HFFc6 (cell line): ENCODE measurements around the gene ZNF782. TPM values are rescaled to one million over a fixed set of nuclear protein-coding genes. Genes with fewer than 3 reads are reported as not detected.
"Not testable (repeated sequence)": the region's sequence is repeated elsewhere in the genome, so short reads cannot be mapped to it uniquely, and the experiment has no call there.

Experiments
- DNase-seq: peaks from one replicate; pipeline ENCODE4 v3.0.0-alpha.2; 2018
- H3K27ac Mint-ChIP-seq: 2 replicates; pipeline ENCODE4 v1.8.0; 2020; ENCODE audit warnings: mild to moderate bottlenecking, mixed read lengths
- H3K27me3 Mint-ChIP-seq: 2 replicates; pipeline ENCODE4 v1.8.0; 2021; ENCODE audit warnings: mild to moderate bottlenecking, moderate library complexity, mixed read lengths; ENCODE audit not compliant: insufficient read depth
- H3K36me3 Mint-ChIP-seq: 2 replicates; pipeline ENCODE4 v1.8.0; 2021; ENCODE audit warnings: low read depth, mixed read lengths
- H3K4me1 Mint-ChIP-seq: 2 replicates; pipeline ENCODE4 v1.8.0; 2020; ENCODE audit warnings: low read depth, mixed read lengths
- H3K4me3 Mint-ChIP-seq: 2 replicates; pipeline ENCODE4 v1.8.0; 2020; ENCODE audit warnings: mild to moderate bottlenecking, moderate library complexity, mixed read lengths
- H3K9me3 Mint-ChIP-seq: 2 replicates; pipeline ENCODE4 v1.8.0; 2020; ENCODE audit warnings: mild to moderate bottlenecking, mixed read lengths
- long read RNA-seq: library from polyadenylated mRNA; unstranded; transcript quantifications from one replicate; pipeline ENCODE4 v2.0.0, GENCODE V29; 2019
- total RNA-seq, 6 experiments: library from RNA; stranded (reverse); fragmentation: NEBNext Ultra II Directional; extraction: Animal tissue kit (Norgen Biotek cat#: 25700); gene quantifications; 2 replicates in 1 of 6; 3 replicates in 5 of 6; pipeline ENCODE4 v1.2.3, GENCODE V29; 2021
- TF ChIP-seq, protein P1 (sequence below): fragments of 200-600 bp; sonication (generic); IDR thresholded peaks from 2 replicates; pipeline ENCODE4 v1.5.0; 2021; ENCODE audit warnings: antibody characterized with exemption, mild to moderate bottlenecking

The ZNF782 gene
- 1 to 10 TPM; 1.3 to 2.5 (median 2.0) TPM for total RNA-seq
- long read RNA-seq, result 0 reads

DNA sequence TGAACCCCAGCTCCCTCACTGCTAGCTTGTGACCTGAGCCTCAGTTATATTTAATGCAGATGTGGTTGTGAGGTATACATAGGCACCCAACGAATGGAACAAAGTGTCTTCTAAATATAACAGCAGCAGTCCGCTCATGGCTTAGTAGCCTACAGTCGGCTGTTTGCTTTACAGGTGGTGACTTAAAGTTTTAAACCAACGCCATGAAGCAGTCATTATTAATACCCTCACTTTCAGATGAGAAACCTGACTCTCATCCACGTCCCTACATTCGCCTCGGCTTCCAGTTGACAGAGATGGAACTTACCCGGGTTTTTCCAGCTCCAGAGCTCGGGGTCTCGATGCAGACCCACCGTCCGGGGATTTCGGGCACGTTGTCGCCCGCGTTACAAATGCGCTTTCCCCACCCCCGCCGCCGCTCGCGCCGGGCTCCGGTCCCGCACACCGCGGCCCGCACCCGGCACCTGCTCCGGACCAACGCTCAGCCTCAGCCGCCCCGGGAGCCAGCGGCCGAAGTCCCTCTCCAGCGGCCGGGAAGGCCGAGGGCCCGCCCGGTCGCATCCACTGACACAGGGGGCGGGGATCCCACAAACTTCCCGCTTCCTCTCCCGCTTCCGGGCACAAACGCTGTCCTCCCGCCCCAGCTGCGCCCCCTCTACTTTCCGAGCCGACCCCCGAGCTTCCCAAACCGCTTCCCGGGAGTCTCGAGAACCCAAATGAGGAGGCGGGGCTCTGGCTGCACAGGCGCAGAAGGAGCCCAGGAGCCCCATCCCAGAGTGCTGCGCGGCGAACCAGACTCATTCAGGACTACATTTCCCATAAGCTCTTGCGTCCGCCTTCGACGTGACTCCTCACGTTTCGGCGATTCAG is at the start of gene ZNF782:
TSS of gene ZNF782 (minus strand) at position 734 of the 870 bp plus-strand sequence. CDS start 2,553 bp downstream, outside the sequence.
- TF ChIP-seq, protein P1, sequence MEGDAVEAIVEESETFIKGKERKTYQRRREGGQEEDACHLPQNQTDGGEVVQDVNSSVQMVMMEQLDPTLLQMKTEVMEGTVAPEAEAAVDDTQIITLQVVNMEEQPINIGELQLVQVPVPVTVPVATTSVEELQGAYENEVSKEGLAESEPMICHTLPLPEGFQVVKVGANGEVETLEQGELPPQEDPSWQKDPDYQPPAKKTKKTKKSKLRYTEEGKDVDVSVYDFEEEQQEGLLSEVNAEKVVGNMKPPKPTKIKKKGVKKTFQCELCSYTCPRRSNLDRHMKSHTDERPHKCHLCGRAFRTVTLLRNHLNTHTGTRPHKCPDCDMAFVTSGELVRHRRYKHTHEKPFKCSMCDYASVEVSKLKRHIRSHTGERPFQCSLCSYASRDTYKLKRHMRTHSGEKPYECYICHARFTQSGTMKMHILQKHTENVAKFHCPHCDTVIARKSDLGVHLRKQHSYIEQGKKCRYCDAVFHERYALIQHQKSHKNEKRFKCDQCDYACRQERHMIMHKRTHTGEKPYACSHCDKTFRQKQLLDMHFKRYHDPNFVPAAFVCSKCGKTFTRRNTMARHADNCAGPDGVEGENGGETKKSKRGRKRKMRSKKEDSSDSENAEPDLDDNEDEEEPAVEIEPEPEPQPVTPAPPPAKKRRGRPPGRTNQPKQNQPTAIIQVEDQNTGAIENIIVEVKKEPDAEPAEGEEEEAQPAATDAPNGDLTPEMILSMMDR, result no peak
- Mint-ChIP-seq H3K4me3 (peak within 1 kb of the TSS; percentile 96), H3K27ac (peak within 1 kb of the TSS; percentile 84), H3K36me3 (peaks cover 10% of the 10 kb centered on the region), H3K4me1 (peaks cover 47% of the 10 kb centered on the region), H3K9me3 (no peaks in the 10 kb centered on the region), H3K27me3 (peaks cover 6% of the 10 kb centered on the region)
- peak; percentile 90 for DNase-seq

DNA sequence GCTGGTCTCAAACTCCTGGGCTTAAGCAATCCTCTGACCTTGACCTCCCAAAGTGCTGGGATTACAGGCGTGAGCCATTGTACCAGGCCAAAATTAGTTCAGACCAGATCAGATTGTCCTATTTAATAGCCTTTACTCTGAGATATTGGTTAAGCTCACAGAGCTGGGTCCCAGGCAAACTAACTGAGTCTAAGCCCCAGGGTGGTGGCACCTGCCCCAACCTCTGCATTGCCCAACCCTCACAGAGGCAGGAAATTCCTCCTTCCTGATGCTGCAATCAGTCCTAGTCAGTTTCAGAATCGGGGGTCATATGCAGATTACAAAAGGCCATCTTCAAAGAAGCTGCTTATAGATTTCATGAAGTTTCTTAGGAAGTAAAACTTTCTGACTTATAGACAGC is 45.7 kb upstream of the ZNF782 start:
- not testable (repeated sequence) for DNase-seq, H3K36me3 Mint-ChIP-seq, H3K4me3 Mint-ChIP-seq, H3K9me3 Mint-ChIP-seq, H3K27me3 Mint-ChIP-seq, H3K27ac Mint-ChIP-seq, H3K4me1 Mint-ChIP-seq

DNA sequence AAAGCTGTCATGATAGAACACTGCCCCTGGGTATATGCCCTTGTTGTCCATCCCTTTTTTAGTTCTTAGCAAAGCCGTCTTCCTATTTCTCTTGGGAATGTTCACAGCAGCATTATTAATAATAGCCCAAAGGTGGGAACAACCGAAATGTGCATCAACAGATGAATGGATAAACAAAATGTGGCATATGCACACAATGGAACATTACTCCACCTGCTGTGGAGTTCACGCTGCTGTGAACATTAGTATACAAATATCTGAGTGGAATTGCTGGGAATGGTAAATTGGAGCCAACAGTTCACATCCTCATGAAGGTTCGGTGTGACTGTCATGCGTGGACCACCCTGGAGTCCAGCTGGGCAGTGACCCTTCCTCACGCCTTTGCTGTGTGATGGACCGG is 37.8 kb upstream of the ZNF782 start:
- H3K4me3 Mint-ChIP-seq, result no peak overlapping the region
- DNase-seq, result no peak
- H3K27ac Mint-ChIP-seq, result no peak overlapping the region
- H3K36me3 Mint-ChIP-seq, result peaks cover 22% of the 10 kb centered on the region
- H3K4me1 Mint-ChIP-seq, result no peaks in the 10 kb centered on the region
- TF ChIP-seq, protein P1, result no peak
- no peaks in the 10 kb centered on the region for H3K9me3 Mint-ChIP-seq
- H3K27me3 Mint-ChIP-seq, result no peaks in the 10 kb centered on the region; the same call in 1 of the 2 replicates

DNA sequence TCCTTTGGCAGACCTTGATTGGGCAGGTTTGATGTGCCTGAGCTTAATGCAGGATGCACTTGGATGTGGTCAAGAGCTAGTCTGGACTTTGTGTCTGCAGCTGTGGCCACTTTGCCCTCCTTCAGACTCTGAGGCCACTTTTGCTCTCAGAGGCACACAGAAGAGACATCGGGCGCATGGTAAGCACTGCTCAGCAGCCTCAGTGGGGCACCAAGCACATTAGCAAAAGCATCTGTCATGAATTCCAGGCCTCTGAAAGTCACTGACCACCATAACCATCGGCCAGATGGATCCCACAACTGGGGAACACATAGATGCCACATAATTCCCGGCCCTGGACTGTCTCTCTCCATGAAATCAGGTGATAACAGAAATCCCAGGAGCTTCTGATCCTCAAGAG is 34.3 kb upstream of the ZNF782 start:
- no peaks in the 10 kb centered on the region for H3K9me3 Mint-ChIP-seq
- peaks cover 21% of the 10 kb centered on the region; the same call in 1 of the 2 replicates for H3K36me3 Mint-ChIP-seq
- H3K27me3 Mint-ChIP-seq, result no peaks in the 10 kb centered on the region; the same call in 1 of the 2 replicates
- TF ChIP-seq, protein P1, result no peak
- no peak overlapping the region for H3K27ac Mint-ChIP-seq
- no peak for DNase-seq
- H3K4me3 Mint-ChIP-seq, result no peak overlapping the region
- H3K4me1 Mint-ChIP-seq, result peaks cover 24% of the 10 kb centered on the region

DNA sequence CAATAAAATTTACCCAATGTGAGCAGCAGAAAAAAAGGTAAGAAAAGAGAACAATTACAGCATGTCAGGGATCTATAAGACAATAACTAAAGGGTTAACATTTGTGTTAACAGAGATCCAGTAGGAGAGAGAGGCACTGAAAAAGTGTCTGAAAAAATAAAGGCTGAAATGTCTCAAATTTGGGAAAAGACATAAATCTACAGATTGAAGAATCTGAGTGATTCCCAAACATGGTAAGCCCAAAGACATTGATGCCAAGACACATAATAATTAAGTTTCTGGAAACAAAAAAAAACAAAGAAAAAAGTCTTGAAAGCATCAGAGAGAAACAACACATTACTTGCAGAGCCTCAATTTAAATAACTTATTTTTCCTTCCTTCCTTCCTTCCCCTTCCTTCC is 31.1 kb upstream of the ZNF782 start:
- DNase-seq, result no peak
- Mint-ChIP-seq H3K4me3 (no peak overlapping the region), H3K9me3 (no peaks in the 10 kb centered on the region), H3K4me1 (peaks cover 24% of the 10 kb centered on the region), H3K36me3 (peaks cover 14% of the 10 kb centered on the region; the same call in 1 of the 2 replicates), H3K27ac (no peak overlapping the region; the same call in 1 of the 2 replicates), H3K27me3 (peaks cover 5% of the 10 kb centered on the region; the same call in 1 of the 2 replicates)
- TF ChIP-seq, protein P1, result no peak

DNA sequence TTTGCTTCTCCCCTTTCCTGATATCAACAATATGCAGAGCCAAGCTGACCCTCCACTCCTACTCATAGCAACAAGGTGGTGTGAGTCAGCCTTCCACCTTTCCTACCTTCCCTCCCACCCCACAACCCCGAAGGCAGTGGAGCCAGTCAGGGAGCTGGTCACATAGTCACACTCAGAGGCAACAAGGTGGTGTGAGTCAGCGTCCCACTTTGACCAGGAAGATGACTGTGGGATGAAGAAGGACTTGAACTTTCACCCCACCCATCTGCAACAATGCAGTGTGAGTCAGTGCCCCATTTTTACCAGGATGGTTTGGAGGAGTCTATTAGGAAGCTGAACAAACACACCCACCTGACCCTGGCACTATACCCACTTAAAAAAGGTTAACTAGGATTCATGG is 30.1 kb upstream of the ZNF782 start:
- peaks cover 24% of the 10 kb centered on the region for H3K4me1 Mint-ChIP-seq
- TF ChIP-seq, protein P1, result no peak
- DNase-seq, result peak; percentile 74
- H3K4me3 Mint-ChIP-seq, result no peak overlapping the region
- H3K36me3 Mint-ChIP-seq, result peaks cover 7% of the 10 kb centered on the region; the same call in 1 of the 2 replicates
- H3K27ac Mint-ChIP-seq, result peak overlapping the region; percentile 42; the same call in 1 of the 2 replicates
- H3K9me3 Mint-ChIP-seq, result no peaks in the 10 kb centered on the region
- H3K27me3 Mint-ChIP-seq, result peaks cover 5% of the 10 kb centered on the region; the same call in 1 of the 2 replicates
